Astrocyte (in vitro differentiated cells and primary cell): ENCODE data around the gene ZBTB1.

ENCODE experiments used
- EZH2 ChIP-seq: IDR thresholded peaks from 2 replicates; pipeline ENCODE4 v1.6.1; 2012; ENCODE audit warnings: mild to moderate bottlenecking, low read length, inconsistent platforms; ENCODE audit not compliant: insufficient read depth
- TF ChIP-seq, protein P1 (sequence below): IDR thresholded peaks from 2 replicates; pipeline ENCODE4 v1.5.1; 2011; ENCODE audit warnings: low read depth, mild to moderate bottlenecking, inconsistent platforms, low read length, moderate library complexity; ENCODE audit not compliant: insufficient read depth

GRCh38 chr14:64467566-64467965 is 37.0 kb upstream of the ZBTB1 start:
- TF ChIP-seq, protein P1, sequence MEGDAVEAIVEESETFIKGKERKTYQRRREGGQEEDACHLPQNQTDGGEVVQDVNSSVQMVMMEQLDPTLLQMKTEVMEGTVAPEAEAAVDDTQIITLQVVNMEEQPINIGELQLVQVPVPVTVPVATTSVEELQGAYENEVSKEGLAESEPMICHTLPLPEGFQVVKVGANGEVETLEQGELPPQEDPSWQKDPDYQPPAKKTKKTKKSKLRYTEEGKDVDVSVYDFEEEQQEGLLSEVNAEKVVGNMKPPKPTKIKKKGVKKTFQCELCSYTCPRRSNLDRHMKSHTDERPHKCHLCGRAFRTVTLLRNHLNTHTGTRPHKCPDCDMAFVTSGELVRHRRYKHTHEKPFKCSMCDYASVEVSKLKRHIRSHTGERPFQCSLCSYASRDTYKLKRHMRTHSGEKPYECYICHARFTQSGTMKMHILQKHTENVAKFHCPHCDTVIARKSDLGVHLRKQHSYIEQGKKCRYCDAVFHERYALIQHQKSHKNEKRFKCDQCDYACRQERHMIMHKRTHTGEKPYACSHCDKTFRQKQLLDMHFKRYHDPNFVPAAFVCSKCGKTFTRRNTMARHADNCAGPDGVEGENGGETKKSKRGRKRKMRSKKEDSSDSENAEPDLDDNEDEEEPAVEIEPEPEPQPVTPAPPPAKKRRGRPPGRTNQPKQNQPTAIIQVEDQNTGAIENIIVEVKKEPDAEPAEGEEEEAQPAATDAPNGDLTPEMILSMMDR, result no peak
- no peak for TF ChIP-seq EZH2
